GM18502 (cell line): ENCODE measurements around the gene C19orf25.
A peak's percentile ranks its signal among the peaks of the same experiment; 100 is the strongest.

Experiments used
- ATAC-seq: cut with Tn5 transposase; IDR thresholded peaks from one replicate; pipeline ENCODE4 v1.9.1; 2021; ENCODE audit warnings: mild to moderate bottlenecking; ENCODE audit not compliant: unreplicated experiment, poor library complexity

C19orf25 gene

DNA sequence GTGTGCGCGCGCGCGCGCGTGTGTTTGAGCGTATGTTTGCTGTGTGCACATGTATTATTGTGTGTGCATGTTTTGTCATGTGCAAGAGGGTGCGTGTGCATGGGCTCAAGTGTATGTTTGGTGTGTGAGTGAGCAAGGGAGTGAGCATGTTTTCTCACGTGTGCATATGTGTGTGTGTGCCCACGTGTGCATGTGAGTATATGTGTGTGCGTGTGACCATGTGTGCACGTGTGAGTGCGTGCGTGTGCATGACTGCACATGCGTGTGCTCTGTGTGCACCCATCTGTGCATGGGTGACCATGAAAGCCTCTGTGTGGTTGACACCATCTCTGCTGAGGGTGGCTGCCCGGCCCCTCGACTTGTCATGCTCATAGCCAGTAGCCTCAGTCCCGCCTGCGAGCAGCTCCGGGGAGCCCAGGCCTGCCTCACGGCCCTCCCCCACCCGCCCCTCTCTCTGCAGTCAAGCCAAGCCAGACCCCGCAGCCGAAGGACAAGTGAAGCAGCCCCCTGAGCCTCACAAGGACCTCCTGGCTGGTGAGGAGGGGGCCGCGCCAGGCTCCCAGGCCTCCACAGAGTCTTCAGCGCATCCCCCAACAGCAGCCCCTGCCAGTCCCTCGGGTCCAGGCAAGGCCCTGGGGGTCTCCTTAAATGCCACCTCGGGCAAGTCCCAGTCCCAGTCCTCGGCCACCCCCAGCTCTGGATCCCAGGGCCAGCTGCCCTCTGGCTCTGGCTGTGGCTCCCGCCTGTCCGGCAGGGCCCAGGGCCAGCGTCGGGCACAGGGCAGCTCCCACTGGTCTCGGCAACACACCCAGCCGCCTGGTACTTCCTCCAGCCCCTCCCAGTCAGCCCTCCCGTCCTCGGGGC, 17.9 kb upstream of the C19orf25 start:
- ATAC-seq = no peak

DNA sequence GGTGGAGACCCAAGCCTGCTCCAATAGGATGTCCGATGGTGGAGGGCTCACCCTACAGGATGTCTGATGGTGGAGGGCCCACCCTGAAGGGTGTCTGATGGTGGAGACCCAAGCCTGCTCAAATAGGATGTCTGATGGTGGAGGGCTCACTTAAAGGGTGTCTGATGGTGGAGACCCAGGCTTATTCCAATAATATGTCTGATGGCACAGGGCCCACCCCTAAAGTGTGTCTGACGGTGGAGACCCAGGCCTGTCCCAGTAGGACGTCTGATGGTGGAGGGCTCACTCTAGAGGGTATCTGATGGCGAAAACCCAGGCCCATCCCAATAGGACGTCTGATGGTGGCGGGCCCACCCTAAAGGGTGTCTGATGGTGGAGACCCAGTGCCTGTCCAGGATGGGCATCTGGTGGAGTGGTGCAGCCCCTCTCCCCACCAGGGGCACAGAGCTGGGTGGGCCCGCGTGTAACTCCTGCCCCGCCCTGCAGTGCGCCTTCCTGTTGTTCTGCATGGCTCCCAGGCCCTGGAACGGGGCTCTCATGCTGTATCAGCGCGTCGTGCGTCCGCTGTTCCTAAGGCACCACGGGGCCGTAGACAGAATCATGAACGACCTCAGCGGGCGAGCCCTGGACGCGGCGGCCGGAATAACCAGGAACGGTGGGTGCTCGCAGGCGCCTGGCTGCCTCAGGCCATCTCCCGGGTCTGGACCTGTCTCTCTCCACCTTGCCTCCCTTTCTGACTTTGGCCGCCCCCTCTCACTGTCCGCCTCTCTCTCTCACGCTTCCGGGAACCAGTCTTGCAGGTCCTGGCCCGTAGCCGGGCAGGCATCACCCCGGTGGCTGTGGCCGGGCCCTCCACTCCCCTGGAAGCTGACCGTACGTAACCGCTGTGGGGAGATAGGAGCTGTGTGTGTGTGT, 17.0 kb upstream of the C19orf25 start:
- ATAC-seq = no peak

DNA sequence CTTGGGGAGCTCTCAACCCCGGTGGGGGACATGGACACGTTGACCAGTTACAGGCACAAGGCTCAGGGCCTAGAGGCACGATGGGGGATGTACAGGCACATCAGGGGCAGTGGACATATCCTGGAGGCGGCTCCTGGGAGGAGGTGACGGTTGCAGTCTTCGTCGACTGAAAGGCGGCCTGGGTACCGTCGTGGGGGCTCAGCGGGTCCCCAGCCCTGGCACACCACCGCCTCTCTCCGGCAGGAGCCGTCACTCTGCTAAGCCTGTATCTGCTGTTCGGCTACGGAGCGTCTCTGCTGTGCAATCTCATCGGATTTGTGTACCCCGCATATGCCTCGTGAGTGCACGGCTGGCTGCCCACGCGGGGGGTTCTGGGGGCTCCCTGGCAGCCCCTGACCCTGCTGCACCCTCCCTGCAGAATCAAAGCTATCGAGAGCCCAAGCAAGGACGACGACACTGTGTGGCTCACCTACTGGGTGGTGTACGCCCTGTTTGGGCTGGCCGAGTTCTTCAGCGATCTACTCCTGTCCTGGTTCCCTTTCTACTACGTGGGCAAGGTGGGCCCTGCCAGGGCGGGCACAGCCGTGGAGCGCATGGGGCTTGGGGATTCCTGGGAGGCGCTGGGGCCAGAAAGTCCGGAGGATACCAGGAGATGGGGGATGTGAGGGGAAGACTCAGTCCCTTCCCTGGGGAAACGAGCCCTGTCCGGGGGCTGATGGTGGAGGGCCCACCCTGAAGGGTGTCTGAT, 16.2 kb upstream of the C19orf25 start:
- ATAC-seq = no peak

DNA sequence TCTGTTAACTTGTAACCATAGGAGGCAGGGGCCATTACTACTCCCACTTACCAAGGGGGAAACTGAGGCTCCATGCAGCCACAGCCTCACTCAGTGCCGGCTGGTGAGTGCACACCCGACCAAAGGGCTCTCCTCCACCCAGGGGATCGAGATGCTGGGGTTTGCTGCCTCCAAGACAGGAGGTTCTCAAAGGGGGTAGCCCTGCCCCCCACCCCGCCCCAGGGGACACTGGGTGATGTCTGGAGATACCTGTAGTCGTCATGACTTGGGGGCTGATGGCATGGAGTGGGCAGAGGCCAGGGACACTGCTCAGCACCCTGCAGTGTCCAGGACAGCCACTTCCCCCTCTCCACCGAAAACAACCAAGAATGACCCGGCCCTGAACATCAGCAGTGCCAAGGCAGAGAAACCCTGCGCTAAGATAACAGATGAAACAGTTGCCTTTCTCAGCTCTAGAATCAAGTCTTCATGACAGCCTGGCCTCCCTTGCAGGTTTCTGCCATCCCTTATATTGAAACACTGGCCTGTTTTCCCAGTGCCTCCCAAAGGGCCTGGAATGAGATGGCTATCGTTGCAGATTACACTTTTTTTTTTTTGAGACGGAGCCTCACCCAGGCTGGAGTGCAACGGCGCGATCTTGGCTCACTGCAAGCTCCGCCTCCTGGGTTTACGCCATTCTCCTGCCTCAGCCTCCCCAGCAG, 15.2 kb upstream of the C19orf25 start:
- no peak for ATAC-seq

DNA sequence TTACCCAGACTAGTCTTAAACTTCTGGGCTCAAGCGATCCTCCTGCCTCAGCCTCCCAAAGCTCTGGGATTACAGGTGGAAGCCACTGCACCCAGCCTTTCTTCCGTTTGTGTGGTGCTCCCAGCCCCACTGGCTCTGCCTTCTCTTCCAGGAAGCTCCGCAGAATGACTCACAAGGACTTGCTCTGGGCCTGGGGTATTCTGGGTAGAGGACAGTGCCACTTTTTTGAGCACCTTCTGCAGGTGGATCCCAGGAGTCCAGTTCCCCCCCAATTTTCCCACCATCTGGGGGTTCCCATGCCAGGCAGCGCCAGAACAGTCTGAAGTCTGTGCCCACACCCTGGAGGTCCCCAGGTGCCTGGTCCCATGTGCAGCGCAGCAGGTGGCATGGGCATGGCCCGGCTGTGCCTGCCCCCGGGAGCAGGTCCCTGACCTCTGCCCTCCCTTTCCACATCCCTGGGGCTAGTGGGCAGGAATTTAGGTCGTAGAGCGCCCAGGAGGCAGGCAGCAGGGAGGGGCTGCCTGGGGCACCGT, 13.5 kb upstream of the C19orf25 start:
- ATAC-seq = no peak

DNA sequence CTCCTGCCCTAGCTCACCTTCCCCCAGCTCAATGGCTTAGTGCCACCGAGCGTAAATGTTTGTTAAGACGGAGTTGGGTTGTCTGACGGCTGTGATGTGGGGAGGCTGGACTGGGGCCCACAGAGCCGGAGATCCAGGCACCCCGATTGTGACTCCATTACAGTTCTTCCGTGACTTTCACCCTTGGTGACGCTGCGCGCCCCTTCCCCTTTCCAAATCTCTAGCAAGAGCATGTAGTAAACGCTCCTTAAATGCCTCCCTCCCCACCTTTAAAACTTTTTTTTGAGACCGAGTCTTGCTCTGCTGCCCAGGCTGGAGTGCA, 12.8 kb upstream of the C19orf25 start:
- ATAC-seq = no peak

DNA sequence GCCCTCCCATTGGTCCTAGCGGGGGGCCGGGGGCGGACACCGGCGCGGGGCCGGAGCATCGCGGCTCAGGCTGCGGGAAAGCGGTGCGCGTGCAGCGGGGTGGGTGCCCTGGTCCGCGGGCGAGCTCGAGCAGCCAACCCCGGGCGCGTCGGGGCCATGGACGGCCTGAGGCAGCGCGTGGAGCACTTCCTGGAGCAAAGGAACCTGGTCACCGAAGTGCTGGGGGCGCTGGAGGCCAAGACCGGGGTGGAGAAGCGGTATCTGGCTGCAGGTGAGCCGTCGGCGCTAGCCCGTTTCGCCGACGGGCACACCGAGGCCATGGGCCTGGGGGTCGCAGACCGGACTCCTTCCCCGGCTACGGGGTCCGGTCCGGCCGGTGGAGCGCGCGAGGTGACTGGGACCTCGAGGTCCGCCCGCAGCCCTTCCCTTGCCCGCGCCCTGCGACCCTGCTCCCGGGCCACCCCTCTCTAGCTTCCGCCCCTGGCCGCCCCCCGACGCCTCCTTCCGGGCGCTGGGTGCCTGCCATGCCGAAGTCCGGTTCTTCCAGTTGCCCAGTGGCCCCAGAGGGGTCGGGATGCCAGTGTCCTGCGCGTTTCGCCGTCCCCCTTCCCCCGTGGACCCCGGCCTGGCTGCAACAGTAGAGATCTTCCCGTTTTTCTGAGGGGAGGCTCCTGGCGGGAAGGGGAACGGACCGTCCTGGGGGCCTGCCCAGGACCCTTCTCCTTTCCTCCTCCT, 12.3 kb upstream of the C19orf25 start, which contains the start of gene REEP6:
TSS of gene REEP6 (plus strand) at position 68 of the 735 bp plus-strand sequence. CDS start at position 157, 89 bp downstream.
- no peak for ATAC-seq

DNA sequence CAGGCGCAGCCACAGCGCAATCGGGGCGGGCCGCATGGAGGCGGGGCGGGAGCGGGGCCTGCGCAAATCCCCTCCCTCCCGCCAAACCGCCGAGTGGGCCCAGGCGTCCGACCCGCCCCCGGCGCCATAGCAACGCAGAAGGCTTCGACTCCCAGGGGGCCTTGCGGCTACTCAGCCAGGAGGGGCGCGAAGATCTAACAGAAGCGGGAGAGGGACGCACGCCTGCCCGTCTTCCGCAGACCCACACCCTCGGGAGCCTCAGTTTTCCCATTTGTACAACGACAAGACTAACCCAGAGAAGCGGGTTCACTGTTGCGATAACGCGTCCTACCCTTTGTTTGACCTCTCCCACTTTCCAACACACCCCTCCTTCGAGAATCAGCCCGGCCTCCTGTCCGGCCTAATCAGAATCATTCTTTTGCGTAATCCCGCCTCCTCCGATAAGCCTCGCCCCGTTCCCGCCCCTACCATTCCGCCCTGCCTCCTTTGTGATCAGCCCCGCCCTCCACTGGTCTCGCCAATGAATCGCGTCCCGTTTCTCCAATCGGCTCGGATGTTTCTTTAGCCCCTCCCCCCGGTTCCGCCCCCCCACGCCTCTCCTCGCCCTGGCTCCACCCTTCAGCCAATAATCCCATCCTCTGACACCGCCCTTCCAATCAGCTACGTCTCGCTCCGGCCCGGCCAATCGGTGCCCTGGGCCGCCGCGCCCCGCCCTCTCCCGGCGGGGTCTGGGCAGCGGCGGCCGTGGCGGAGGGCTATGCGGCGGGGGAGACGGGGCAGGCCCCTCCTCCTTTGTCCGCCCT, 11.5 kb upstream of the C19orf25 start, which contains the start of gene PCSK4:
TSS of gene PCSK4 (minus strand) at position 40 of the 803 bp plus-strand sequence. CDS start at position 36, 4 bp downstream.
- peak; percentile 80 for ATAC-seq

DNA sequence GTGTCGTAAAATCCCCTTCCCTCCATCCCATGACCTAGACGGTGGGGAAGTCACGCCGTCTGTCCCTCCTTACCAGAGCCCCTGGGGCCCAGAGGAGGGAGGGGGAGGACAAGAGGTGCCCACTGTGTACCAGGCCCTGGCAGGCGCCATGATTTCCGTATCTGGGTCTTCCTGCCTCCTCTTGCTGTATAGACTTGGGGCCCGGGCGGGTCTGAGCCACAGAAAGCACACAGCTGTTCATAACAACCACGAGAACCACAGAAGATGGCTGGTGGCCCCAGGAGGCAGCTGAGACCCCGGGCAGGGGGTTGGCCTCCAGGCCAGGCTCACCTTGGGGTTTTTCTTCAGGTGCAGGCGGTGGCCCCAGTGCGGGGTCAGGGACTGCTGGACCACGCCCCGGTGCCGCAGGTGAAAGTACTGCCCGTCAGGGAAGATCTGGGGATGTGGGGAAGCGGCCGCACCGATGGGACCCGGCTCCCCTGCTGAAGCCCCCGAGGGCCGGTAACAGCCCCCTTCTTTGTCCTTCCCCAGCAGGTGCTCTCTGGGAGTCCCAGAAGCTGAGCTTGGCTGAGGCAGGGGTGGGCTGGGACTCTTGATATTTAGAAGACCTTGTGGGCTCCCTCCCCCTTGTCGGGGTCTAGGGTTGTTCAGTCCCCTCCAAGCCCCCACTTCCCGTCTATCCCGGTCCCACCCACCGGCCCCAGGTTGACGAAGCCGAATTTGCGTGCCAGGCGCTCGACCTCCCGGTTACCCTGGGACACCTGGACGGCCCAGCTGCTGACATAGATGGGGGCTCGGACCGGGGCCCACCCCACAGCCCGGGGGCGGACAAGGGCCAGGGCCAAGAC, 10.7 kb upstream of the C19orf25 start:
- no peak for ATAC-seq

DNA sequence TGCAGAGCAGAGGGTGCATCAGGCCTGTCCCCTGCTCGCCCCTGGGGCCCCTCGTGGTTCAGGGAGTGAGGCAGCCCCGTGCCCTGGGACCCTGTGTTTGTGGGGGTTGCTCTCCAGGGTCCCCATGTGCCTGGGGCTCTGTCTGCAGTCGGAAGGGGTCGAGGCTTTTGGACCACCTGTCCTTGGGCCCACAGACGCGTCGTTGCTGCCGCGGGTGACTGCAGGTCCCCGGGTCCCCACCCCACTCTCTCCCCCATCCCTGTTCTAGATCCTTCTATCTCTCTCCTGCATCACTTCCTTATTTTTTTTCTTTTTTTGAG, 9.2 kb upstream of the C19orf25 start:
- no peak for ATAC-seq

DNA sequence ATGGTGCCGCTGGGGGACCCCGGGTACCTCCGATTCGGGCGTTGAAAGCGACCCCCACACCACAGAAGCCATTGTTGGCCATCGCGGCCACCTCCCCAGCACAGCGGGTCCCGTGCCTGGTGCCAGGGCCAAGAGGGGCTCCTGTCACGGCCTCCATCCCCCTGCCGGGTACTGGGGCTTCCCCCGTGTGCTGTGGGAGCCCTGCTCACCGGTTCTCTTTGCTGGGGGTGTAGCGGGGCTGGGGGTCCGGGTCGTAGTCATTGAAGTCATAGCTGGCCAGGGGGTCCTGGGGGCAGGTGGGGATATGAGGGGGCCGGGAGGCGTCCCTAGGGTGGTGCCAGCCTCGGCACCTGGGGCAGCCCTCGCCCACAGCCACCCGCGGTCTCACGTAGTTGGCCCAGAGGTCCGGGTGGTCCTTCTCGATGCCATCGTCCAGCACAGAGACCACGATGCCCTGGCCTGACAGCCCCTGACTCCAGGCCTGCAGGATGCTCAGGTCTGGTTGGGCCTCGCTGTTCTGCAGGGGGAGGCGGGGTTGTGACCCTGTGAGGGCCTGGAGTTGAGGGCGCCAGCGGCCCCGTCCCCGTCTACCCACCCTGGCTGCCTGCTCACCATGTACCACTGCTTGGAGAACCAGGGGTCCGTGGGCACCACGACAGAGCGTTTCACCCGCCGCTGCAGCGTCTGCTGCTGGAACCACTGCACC, 8.7 kb upstream of the C19orf25 start:
- ATAC-seq = no peak

DNA sequence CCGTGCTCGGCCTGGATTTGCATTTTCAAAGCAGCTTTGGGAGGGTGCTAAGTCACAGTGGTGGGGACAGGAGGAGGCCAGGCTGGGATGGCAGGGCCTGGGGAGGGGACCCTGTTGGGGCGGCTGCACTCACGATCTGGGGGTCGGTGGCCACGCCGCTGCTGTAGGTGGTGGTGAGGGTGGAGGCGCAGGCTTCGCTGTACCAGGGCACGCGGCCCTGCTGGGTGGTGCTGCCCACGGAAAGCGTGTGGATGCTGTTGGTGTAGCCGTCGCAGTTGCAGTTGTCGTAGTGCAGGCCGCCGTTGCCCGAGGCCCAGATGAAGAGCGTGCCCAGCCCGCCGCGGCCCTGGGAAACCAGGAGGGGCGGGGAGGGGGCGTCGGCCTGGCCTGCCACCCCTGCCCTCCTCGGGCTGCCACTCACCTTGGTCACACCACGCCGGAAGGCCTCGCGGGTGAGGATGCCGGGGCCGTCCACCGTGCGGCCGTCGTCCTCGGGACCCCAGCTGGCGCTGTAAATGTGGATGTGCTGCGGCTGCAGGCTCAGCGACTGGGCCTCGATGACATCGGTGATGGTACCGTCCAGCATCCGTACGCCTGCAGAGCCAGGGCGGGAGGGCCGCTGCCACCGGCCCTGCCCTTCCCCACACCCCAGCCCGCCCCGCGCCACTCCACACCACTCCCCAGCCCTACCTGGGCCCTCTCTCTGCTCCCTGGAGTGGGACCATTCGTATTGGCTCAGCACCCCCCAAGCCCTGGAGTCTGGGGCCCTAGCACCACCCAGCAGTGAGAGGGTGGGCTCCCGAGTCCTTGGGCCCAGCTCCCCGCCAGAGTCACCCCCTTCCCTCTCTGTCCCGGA, 7.9 kb upstream of the C19orf25 start:
- ATAC-seq = no peak

DNA sequence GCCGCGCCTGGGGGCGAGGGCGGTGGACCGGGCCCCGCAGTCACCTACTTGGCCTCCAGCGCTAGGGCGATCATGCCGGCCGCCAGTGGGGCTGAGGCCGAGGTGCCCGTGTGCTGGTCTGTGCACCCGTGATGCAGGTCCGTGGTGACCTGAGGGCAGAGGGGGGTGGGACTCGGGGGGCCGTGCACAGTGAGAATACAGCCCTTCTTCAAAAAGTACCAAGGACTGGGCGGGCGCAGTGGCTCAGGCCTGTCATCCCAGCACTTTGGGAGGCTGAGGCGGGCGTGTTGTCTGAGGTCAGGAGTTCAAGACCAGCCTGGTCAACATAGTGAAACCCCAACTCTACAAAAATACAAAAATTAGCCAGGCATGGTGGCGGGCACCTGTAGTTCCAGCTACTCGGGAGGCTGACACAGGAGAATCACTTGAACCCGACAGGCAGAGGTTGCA, 5.0 kb upstream of the C19orf25 start:
- ATAC-seq = no peak

DNA sequence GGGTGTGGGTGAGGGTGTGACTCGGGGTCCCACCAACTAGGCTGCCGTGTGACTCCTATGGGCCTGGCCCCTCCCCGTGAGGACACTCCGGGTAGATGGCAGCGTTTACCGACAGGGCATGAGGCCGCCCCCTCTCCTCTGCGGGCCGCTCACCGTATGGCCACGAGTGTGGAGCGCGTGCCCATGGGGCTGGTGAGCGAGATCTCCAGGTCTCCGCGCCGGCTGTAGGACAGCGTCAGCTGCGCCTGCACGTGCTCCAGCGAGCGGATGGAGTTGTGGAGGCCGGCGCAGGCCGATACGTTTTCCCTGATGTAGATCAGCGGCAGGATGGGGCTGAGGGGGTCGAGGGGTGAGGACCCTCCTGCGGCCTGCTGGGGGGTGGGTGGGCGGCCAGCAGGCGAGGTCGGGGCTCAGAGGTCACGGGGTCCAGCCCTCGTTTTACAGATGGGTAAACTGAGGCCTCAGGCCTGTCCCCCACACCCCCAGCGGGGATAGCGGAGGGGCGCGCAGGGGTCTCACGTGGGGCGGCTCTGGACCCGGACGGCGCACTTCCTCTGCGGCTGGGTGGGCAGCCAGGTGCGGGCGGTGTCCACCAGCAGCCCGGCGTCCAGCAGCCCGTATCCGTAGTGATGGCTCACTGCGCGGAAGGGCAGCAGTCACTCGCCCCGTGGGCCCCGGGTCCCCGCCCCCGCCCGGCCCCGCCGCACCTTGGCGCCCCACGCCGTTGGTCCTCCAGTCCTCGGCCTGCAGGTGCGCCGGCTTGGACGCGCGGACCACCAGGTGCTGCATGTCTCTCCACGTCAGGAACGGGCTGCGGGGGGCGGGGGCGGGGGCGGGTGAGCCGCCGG, 4.3 kb upstream of the C19orf25 start:
- no peak for ATAC-seq
